Mesendoderm (in vitro differentiated cells): ENCODE results near the gene P3H2.

Experiments
- DNase-seq: peaks from one replicate; pipeline ENCODE4 v3.0.0; 2013
- H2AK5ac ChIP-seq: 2 replicates; pipeline ENCODE4 v1.6.1; 2013; ENCODE audit warnings: low read length, inconsistent platforms
- H2BK120ac ChIP-seq: 2 replicates; pipeline ENCODE4 v1.6.1; 2013; ENCODE audit warnings: low read depth, mild to moderate bottlenecking, low read length, moderate library complexity, mixed read lengths
- H2BK15ac ChIP-seq: replicated peaks from 2 replicates; pipeline ENCODE4 v1.6.1; 2013; ENCODE audit warnings: low read depth, mild to moderate bottlenecking, moderate library complexity
- H2BK5ac ChIP-seq: 2 replicates; pipeline ENCODE4 v1.6.1; 2013; ENCODE audit warnings: low read length, inconsistent platforms
- H3K18ac ChIP-seq: 2 replicates; pipeline ENCODE4 v1.6.1; 2013; ENCODE audit warnings: mild to moderate bottlenecking, low read length, mixed read lengths
- H3K23ac ChIP-seq: one replicate; pipeline ENCODE4 v1.6.1; 2013; ENCODE audit warnings: low read length
- H3K27ac ChIP-seq: 2 replicates; pipeline ENCODE4 v1.5.1; 2013; ENCODE audit warnings: low read depth, mild to moderate bottlenecking, inconsistent platforms, low read length, moderate library complexity
- H3K27me3 ChIP-seq: 2 replicates; pipeline ENCODE4 v1.6.1; 2013; ENCODE audit warnings: low read length, control low read depth, mild to moderate bottlenecking, inconsistent platforms; ENCODE audit not compliant: insufficient read depth, poor library complexity
- H3K36me3 ChIP-seq: 2 replicates; pipeline ENCODE4 v1.6.1; 2013; ENCODE audit warnings: low read length, inconsistent platforms; ENCODE audit not compliant: control insufficient read depth, insufficient read depth
- H3K4ac ChIP-seq: one replicate; pipeline ENCODE4 v1.6.1; 2013; ENCODE audit warnings: low read depth, mild to moderate bottlenecking, low read length, moderate library complexity
- H3K4me1 ChIP-seq: 2 replicates; pipeline ENCODE4 v1.6.1; 2013; ENCODE audit warnings: low read depth, low read length, inconsistent platforms; ENCODE audit not compliant: control insufficient read depth
- H3K4me2 ChIP-seq: 2 replicates; pipeline ENCODE4 v1.6.1; 2013; ENCODE audit warnings: low read length
- H3K4me3 ChIP-seq: 2 replicates; pipeline ENCODE4 v1.5.1; 2013; ENCODE audit warnings: mild to moderate bottlenecking, low read length
- H3K56ac ChIP-seq: one replicate; pipeline ENCODE4 v1.6.1; 2013; ENCODE audit warnings: low read length
- H3K79me1 ChIP-seq: 2 replicates; pipeline ENCODE4 v1.6.1; 2013; ENCODE audit warnings: low read length, inconsistent platforms
- H3K79me2 ChIP-seq: 2 replicates; pipeline ENCODE4 v1.6.1; 2013; ENCODE audit warnings: mild to moderate bottlenecking, low read length; ENCODE audit not compliant: control insufficient read depth, insufficient read depth
- H3K9ac ChIP-seq: 2 replicates; pipeline ENCODE4 v1.6.1; 2013; ENCODE audit warnings: low read length, inconsistent platforms
- H4K5ac ChIP-seq: one replicate; pipeline ENCODE4 v1.6.1; 2013; ENCODE audit warnings: low read length
- H4K8ac ChIP-seq: one replicate; pipeline ENCODE4 v1.6.1; 2013; ENCODE audit warnings: low read depth, mild to moderate bottlenecking, control low read depth, low read length, moderate library complexity
- WGBS: extraction: QIAGEN DNeasy Blood & Tissue Kit; methylation state at CpG from one replicate; pipeline ENCODE4 v1.1.7; 2013; ENCODE audit warnings: low lambda C conversion rate, missing lambda C conversion rate; ENCODE audit not compliant: insufficient coverage; ENCODE audit errors: extremely low coverage; 5-methylcytosine and 5-hydroxymethylcytosine counted together

The P3H2 gene

DNA sequence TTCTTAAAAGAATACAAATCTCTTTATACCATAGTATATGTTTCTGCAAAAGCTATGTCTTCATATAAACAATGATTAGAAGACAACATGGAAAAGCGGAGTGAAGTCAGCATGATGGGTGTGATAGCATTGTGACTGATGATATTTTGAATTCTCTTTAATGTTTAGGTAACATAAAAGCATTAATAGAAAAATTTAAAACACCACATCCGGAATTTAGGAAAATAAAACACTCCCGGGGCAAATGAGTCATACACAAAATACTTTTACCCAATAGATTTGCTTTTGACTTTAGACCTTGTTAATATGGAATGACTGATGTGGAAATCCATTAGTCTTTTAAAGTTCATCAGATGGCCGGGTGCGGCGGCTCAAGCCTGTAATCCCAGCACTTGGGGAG, 134.7 kb downstream of the P3H2 start:
- H4K5ac ChIP-seq, result no peak overlapping the region
- H3K23ac ChIP-seq, result no peak overlapping the region
- H2AK5ac ChIP-seq, result no peak overlapping the region
- H2BK5ac ChIP-seq, result no peak overlapping the region
- no peak for DNase-seq
- no peak overlapping the region for H2BK120ac ChIP-seq
- H2BK15ac ChIP-seq, result no peak overlapping the region
- no peak overlapping the region for H3K4me2 ChIP-seq
- H3K56ac ChIP-seq, result no peak overlapping the region
- peaks cover 8% of the 10 kb centered on the region for H3K36me3 ChIP-seq
- no peaks in the 10 kb centered on the region for H3K27me3 ChIP-seq
- H3K9ac ChIP-seq, result no peak overlapping the region
- H4K8ac ChIP-seq, result no peak overlapping the region
- no peaks in the 10 kb centered on the region for H3K79me2 ChIP-seq
- H3K27ac ChIP-seq, result no peak overlapping the region
- no CpG with 5 or more reads among the region's 6 CpGs for WGBS
- H3K18ac ChIP-seq, result no peak overlapping the region
- no peak overlapping the region for H3K4me3 ChIP-seq
- H3K4ac ChIP-seq, result no peak overlapping the region
- H3K4me1 ChIP-seq, result no peaks in the 10 kb centered on the region
- no peaks in the 10 kb centered on the region for H3K79me1 ChIP-seq

DNA sequence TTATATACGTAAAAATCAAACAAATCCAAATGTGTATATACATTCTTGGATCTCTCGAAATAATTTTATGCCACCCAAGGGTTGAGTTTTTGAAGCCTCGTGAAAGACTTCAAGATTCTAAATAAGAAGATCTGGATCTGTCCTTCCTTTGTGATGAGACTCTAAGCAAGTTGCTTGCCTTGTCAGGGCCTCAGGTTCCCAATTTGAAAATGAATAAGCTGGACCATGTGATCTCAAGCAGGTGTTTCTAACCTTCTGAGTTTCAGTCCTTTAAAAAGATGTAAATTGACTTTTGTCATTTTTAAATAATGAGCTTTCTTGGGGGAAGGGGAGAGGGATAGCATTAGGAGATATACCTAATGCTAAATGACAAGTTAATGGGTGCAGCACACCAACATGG, 137.1 kb downstream of the P3H2 start:
- Histone ChIP-seq H3K4ac (no peak overlapping the region), H2AK5ac (no peak overlapping the region), H3K56ac (no peak overlapping the region), H2BK120ac (no peak overlapping the region), H2BK15ac (no peak overlapping the region), H3K9ac (no peak overlapping the region), H3K27me3 (no peaks in the 10 kb centered on the region), H2BK5ac (no peak overlapping the region), H3K23ac (no peak overlapping the region), H3K4me3 (no peak overlapping the region), H3K79me1 (no peaks in the 10 kb centered on the region), H3K79me2 (no peaks in the 10 kb centered on the region), H3K36me3 (peaks cover 5% of the 10 kb centered on the region), H3K4me1 (no peaks in the 10 kb centered on the region), H4K8ac (no peak overlapping the region), H3K4me2 (no peak overlapping the region), H3K27ac (no peak overlapping the region), H3K18ac (no peak overlapping the region), H4K5ac (no peak overlapping the region)
- DNase-seq, result no peak
- no CpG with 5 or more reads among the region's 3 CpGs for WGBS

GRCh38 chr3:189982321-189982945, 138.3 kb downstream of the P3H2 start:
- Histone ChIP-seq H3K79me2 (no peaks in the 10 kb centered on the region), H3K27me3 (no peaks in the 10 kb centered on the region), H3K9ac (no peak overlapping the region), H3K36me3 (peaks cover 5% of the 10 kb centered on the region), H2AK5ac (no peak overlapping the region), H4K5ac (no peak overlapping the region), H3K4me1 (no peaks in the 10 kb centered on the region), H3K4ac (no peak overlapping the region), H2BK120ac (no peak overlapping the region), H3K18ac (no peak overlapping the region), H2BK5ac (no peak overlapping the region), H3K27ac (no peak overlapping the region), H3K4me3 (no peak overlapping the region), H3K79me1 (no peaks in the 10 kb centered on the region), H4K8ac (no peak overlapping the region), H2BK15ac (no peak overlapping the region), H3K4me2 (no peak overlapping the region), H3K56ac (no peak overlapping the region), H3K23ac (no peak overlapping the region)
- no peak for DNase-seq
- no CpG with 5 or more reads among the region's 5 CpGs for WGBS

DNA sequence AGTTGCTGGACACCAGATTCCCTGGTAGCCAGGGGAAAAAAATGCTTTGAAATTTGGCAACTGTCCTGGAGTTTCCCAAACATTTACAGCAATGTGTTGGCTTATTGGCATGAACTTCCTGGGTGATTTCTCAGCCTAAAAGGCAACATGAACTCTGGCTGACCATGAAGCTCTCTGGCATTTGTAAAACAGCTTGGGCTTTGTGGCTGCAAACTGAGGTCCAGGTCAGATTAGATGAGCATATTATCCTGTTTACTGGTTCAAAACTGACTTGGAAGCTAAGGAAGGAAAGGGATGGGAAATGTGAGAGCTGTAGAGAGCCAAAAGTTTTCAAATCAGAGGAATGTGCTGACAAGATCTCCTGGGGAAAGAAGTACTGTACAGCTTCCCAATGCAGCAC, 139.0 kb downstream of the P3H2 start:
- no peak for DNase-seq
- Histone ChIP-seq H2BK5ac (no peak overlapping the region), H3K36me3 (peaks cover 6% of the 10 kb centered on the region), H2BK120ac (no peak overlapping the region), H3K18ac (no peak overlapping the region), H3K4ac (no peak overlapping the region), H3K27ac (no peak overlapping the region), H2AK5ac (no peak overlapping the region), H2BK15ac (no peak overlapping the region), H3K4me2 (no peak overlapping the region), H3K4me3 (no peak overlapping the region), H4K5ac (no peak overlapping the region), H3K27me3 (no peaks in the 10 kb centered on the region), H3K23ac (no peak overlapping the region), H4K8ac (no peak overlapping the region), H3K9ac (no peak overlapping the region), H3K79me2 (no peaks in the 10 kb centered on the region), H3K79me1 (no peaks in the 10 kb centered on the region), H3K4me1 (no peaks in the 10 kb centered on the region), H3K56ac (no peak overlapping the region)

GRCh38 chr3:189978753-189979152, 141.9 kb downstream of the P3H2 start:
- Histone ChIP-seq H3K27me3 (no peaks in the 10 kb centered on the region), H3K56ac (no peak overlapping the region), H3K27ac (no peak overlapping the region), H4K8ac (no peak overlapping the region), H4K5ac (no peak overlapping the region), H3K79me2 (no peaks in the 10 kb centered on the region), H2BK120ac (no peak overlapping the region), H3K4me1 (no peaks in the 10 kb centered on the region), H3K9ac (no peak overlapping the region), H3K79me1 (no peaks in the 10 kb centered on the region), H3K18ac (no peak overlapping the region), H2BK15ac (no peak overlapping the region), H3K4me3 (no peak overlapping the region), H3K36me3 (peaks cover 8% of the 10 kb centered on the region), H3K4me2 (no peak overlapping the region), H2BK5ac (no peak overlapping the region), H2AK5ac (no peak overlapping the region), H3K4ac (no peak overlapping the region), H3K23ac (no peak overlapping the region)
- WGBS, result no CpG with 5 or more reads among the region's 3 CpGs
- no peak for DNase-seq

GRCh38 chr3:189977174-189977573, 143.5 kb downstream of the P3H2 start:
- Histone ChIP-seq H4K5ac (no peak overlapping the region), H2BK120ac (no peak overlapping the region), H3K79me1 (no peaks in the 10 kb centered on the region), H3K4me3 (no peak overlapping the region), H3K4me1 (no peaks in the 10 kb centered on the region), H2BK5ac (no peak overlapping the region), H3K4me2 (no peak overlapping the region), H3K27ac (no peak overlapping the region), H2AK5ac (no peak overlapping the region), H3K36me3 (peaks cover 10% of the 10 kb centered on the region), H3K4ac (no peak overlapping the region), H3K9ac (no peak overlapping the region), H3K79me2 (no peaks in the 10 kb centered on the region), H3K23ac (no peak overlapping the region), H4K8ac (no peak overlapping the region), H3K18ac (no peak overlapping the region), H3K27me3 (no peaks in the 10 kb centered on the region), H2BK15ac (no peak overlapping the region), H3K56ac (no peak overlapping the region)
- no peak for DNase-seq
- no CpG with 5 or more reads among the region's 5 CpGs for WGBS
